Effector memory CD4-positive, alpha-beta T cell (primary cell): ENCODE data around the gene CALY.
"Not testable (repeated sequence)": the region's sequence is repeated elsewhere in the genome, so short reads cannot be mapped to it uniquely, and the experiment has no call there.

Source experiments
- DNase-seq, 3 donors: peaks; one replicate each; pipeline ENCODE4 v3.0.0-alpha.2; 2020
- H3K27ac ChIP-seq: 2 replicates; pipeline ENCODE4 v1.7.0; 2013; ENCODE audit warnings: mild to moderate bottlenecking, low read length, moderate library complexity; ENCODE audit not compliant: insufficient read depth, poor library complexity, severe bottlenecking
- H3K27me3 ChIP-seq: replicated peaks from 2 replicates; pipeline ENCODE4 v1.7.0; 2013; ENCODE audit warnings: mild to moderate bottlenecking, low read length; ENCODE audit not compliant: insufficient read depth, control insufficient read depth, poor library complexity, severe bottlenecking
- H3K36me3 ChIP-seq: 2 replicates; pipeline ENCODE4 v1.7.0; 2013; ENCODE audit warnings: mild to moderate bottlenecking, low read length, moderate library complexity; ENCODE audit not compliant: control insufficient read depth, insufficient read depth
- H3K4me1 ChIP-seq: 2 replicates; pipeline ENCODE4 v1.7.0; 2013; ENCODE audit warnings: low read length, mild to moderate bottlenecking; ENCODE audit not compliant: control insufficient read depth, insufficient read depth, poor library complexity, severe bottlenecking
- H3K4me3 ChIP-seq: 2 replicates; pipeline ENCODE4 v1.7.0; 2013; ENCODE audit warnings: low read length, low read depth, mild to moderate bottlenecking; ENCODE audit not compliant: insufficient read depth, poor library complexity, severe bottlenecking
- H3K9me3 ChIP-seq: 2 replicates; pipeline ENCODE4 v1.7.0; 2013; ENCODE audit warnings: mild to moderate bottlenecking, low read length, moderate library complexity; ENCODE audit not compliant: control insufficient read depth

CALY gene

DNA sequence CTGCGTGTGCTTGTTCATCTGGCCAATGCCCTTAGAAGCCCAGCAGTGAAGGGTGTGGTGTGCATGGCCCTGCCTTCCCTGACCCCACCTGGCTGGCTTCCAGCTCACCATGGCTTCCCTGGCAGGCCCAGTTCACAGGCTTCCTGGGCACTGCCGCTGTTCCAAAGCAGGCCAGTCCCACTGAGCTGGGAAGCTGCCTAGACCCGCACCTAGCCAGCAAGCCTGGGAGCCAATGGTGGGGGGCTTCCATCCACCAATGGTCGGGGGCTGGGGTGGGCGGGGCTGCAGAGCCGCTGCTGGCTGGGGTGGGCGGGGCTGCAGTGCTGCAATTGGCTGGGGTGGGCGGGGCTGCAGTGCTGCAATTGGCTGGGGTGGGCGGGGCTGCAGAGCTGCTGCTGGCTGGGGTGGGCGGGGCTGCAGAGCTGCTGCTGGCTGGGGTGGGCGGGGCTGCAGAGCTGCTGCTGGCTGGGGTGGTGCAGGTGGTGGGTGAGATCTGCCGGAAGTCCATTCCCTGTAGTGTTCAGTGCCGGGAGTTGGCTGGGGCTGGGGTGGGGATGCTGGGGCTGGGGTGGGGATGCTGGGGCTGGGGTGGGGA, 12.4 kb downstream of the CALY start:
- no peak overlapping the region for H3K27ac ChIP-seq
- H3K9me3 ChIP-seq, result no peaks in the 10 kb centered on the region
- H3K4me1 ChIP-seq, result peaks cover 15% of the 10 kb centered on the region
- peaks cover 35% of the 10 kb centered on the region for H3K27me3 ChIP-seq
- DNase-seq, result peak; percentile 45 to 51 (median 48)
- no peak overlapping the region for H3K4me3 ChIP-seq
- H3K36me3 ChIP-seq, result no peaks in the 10 kb centered on the region

DNA sequence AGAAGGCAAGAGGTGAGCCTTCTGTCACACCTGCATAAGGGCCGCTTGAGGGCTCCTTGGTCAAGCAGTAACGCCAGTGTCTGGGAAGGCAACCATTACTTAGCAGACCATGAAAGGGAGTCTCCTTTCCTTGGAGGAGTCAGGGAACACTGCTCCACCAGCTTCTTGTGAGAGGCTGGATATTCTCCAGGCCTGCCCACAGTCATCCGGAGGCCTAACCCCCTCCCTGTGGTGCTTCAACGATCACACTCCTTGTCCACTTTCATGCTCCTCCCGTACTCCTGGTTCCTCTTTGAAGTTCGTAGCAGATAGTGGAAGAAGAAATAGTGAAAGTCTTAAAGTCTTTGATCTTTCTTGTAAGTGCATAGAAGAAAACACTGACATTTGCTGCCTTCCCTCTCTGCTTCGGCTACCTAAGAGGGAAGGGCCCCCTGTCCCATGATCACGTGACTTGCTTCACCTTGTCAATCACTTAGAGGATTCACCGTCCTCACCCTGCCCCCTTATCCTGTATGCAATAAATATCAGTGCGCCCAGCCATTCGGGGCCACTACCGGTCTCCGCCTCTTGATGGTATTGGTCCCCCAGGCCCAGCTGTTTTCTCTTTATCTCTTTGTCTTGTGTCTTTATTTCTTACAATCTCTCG, 14.5 kb downstream of the CALY start:
- Histone ChIP-seq H3K4me1 (peaks cover 15% of the 10 kb centered on the region), H3K27me3 (peaks cover 15% of the 10 kb centered on the region)
- H3K4me3 ChIP-seq, DNase-seq, H3K27ac ChIP-seq, H3K9me3 ChIP-seq, H3K36me3 ChIP-seq: not testable (repeated sequence)

DNA sequence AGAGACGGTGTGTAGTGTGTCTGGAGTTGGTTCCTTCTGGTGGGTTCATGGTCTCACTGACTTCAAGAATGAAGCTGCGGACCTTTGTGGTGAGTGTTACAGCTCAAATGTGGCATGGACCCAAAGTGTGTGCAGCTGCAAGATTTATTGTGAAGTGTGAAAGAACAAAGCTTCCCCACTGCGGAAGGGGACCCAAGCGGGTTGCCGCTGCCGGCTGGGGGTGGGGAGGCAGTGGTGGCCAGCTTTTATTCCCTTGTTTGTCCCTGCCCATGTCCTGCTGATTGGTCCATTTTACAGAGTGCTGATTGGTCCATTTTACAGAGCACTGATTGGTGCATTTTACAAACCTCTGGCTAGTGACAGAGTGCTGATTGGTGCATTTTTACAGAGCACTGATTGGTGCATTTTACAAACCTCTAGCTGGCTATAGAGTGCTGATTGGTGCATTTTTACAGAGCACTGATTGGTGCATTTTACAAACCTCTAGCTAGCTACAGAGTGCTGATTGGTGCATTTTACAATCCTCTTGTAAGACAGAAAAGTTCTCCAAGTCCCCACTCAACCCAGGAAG, 15.8 kb downstream of the CALY start:
- H3K27me3 ChIP-seq, H3K9me3 ChIP-seq, H3K36me3 ChIP-seq, H3K27ac ChIP-seq, DNase-seq, H3K4me3 ChIP-seq: not testable (repeated sequence)
- H3K4me1 ChIP-seq, result peaks cover 11% of the 10 kb centered on the region

DNA sequence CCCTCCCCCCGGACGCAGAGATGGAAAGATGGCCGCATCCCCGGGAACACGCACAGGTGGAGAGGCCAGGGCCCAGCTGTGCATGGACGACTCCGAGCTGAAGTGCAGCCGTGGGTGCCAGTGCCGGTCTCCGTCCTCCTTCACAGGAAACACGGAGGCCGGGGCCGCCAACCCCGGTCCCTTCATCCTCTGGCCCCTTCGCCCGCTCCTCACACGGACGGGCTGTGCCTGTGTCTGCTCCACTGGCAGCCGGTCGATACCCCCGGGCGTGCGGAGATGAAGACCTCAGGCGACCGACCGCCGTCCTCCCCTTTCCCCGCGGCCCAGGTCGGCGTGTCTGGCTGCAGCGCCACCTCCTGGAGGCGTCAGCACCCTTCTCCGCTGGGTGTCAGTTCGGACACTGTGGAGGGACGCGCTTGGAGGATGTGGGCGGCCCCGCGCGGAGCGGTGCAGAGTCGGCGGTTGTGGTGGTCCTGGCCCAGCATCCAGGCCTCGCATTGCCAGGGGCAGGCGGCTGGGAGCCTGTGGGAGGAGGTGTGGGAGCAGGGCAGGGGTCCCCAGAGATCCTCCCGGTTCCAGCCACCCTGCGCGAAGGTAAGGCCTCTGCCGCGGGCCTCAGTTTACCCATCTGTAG, 18.1 kb downstream of the CALY start:
- Histone ChIP-seq H3K4me3 (peak overlapping the region; percentile 58), H3K4me1 (no peaks in the 10 kb centered on the region), H3K9me3 (no peaks in the 10 kb centered on the region), H3K27me3 (no peaks in the 10 kb centered on the region), H3K27ac (no peak overlapping the region), H3K36me3 (no peaks in the 10 kb centered on the region)
- peak; percentile 47 to 56 (median 50) for DNase-seq

DNA sequence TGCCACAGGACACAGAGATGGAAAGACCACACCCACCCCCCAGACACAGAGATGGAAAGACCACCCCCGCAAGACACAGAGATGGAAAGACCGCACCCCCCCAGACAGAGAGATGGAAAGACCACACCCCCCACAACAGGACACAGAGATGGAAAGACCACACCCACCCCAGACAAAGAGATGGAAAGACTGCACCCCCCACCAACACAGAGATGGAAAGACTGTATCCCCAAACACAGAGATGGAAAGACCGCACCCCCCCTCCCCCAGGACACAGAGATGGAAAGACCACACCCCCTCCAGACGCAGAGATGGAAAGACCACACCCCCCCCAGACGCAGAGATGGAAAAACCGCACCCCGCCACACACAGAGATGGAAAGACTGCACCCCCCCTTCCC, 20.0 kb downstream of the CALY start:
- Histone ChIP-seq H3K9me3 (no peaks in the 10 kb centered on the region), H3K4me1 (no peaks in the 10 kb centered on the region), H3K27me3 (no peaks in the 10 kb centered on the region), H3K4me3 (no peak overlapping the region), H3K36me3 (peaks cover 7% of the 10 kb centered on the region), H3K27ac (no peak overlapping the region)
- no peak for DNase-seq

DNA sequence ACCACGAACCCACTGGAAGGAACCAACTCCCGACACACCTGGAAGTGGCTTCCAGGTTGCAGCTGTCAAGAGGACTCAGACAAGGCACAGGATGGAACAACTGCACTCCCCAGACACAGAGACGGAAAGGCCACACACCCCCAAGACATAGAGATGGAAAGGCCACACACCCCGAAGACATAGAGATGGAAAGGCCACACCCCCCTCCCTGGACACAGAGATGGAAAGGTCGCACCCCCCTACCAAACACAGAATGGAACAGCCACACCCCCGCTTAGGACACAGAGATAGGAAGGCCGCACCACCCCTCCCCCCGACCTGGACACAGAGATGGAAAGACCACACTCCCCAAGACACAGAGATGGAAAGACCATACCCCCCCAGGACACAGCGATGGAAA, 20.4 kb downstream of the CALY start:
- H3K27me3 ChIP-seq, result no peaks in the 10 kb centered on the region
- H3K4me1 ChIP-seq, result no peaks in the 10 kb centered on the region
- H3K27ac ChIP-seq, result no peak overlapping the region
- H3K4me3 ChIP-seq, result no peak overlapping the region
- DNase-seq, result no peak
- no peaks in the 10 kb centered on the region for H3K9me3 ChIP-seq
- peaks cover 11% of the 10 kb centered on the region for H3K36me3 ChIP-seq

DNA sequence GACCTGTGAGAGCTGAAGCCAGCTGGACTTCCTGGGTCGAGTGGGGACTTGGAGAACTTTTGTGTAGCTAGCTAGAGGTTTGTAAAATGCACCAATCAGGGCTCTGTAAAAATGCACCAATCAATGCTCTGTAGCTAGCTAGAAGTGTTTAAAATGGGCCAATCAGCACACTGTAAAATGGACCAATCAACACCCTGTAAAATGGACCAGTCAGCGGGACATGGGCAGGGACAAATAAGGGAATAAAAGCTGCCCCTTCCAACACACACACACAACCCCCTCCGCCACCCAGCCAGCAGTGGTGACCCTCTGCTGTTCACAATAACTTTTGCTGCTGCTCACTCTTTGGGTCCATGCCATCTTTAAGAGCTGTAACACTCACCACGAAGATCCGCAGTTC, 20.8 kb downstream of the CALY start:
- peaks cover 16% of the 10 kb centered on the region for H3K36me3 ChIP-seq
- H3K4me3 ChIP-seq, result no peak overlapping the region
- no peaks in the 10 kb centered on the region for H3K4me1 ChIP-seq
- no peak overlapping the region for H3K27ac ChIP-seq
- H3K27me3 ChIP-seq, result no peaks in the 10 kb centered on the region
- DNase-seq, result no peak
- H3K9me3 ChIP-seq, result no peaks in the 10 kb centered on the region

DNA sequence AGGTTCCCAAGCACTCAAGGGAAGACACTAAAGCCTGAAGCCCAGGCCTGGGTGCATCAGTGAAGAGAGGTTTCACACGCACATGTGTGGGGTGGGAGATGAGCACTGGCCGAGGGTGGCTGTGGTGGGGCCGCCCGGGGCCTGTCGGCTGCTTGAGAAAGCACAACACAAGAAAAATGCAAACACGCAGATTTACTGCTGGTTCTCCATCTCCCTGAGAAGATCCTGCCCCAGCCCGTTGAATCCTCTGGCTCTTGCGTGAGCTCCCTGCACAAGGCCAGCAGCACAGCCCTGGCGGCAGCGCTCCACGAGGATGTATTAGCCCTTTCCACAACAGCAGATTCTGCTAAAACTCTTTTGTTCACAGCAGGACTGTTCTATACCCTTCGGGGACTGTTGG, 21.8 kb downstream of the CALY start:
- no peak overlapping the region for H3K4me3 ChIP-seq
- H3K27ac ChIP-seq, result no peak overlapping the region
- H3K27me3 ChIP-seq, result no peaks in the 10 kb centered on the region
- no peaks in the 10 kb centered on the region for H3K9me3 ChIP-seq
- H3K4me1 ChIP-seq, result no peaks in the 10 kb centered on the region
- DNase-seq, result no peak
- peaks cover 25% of the 10 kb centered on the region for H3K36me3 ChIP-seq

DNA sequence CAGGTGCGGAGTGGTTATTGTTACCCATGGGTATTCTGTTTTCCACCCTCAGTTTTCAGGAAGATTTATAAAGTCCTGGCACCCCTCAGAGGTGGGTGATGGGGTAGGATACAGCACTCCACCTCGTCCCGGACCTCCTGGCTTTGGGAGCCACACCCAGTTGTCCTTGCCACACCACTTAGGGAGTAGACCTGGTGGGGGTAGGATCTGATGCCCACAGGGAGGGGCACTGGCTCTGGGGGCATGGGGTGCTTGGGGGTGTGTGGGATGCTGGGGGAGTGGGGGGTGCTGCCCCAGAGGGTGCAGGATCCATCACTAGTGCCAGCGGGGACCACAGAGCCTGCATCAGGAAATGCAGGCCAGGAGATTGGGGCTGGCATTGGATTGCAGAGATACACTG, 23.5 kb downstream of the CALY start:
- H3K36me3 ChIP-seq, result peaks cover 27% of the 10 kb centered on the region
- H3K4me3 ChIP-seq, result no peak overlapping the region
- peaks cover 5% of the 10 kb centered on the region for H3K4me1 ChIP-seq
- no peak for DNase-seq
- H3K27ac ChIP-seq, result no peak overlapping the region
- H3K27me3 ChIP-seq, result no peaks in the 10 kb centered on the region
- no peaks in the 10 kb centered on the region for H3K9me3 ChIP-seq

DNA sequence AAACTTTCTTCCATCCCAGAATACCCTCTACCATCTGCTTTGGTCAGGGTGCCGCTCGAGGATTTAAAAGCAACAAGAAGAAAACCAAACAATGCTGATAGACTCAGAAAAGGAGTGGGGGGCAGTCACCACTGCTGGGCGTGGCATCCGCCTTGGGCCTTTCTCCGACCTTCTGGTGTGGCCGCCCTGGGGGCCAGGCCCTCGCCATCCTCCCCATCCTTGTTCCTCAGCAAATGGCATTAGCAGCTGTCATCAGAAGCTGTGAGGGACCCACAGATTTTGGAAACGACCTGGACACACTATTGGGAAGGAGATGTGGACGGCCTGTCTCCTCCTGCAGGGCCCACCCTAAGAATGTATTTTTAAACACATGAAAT, 23.9 kb downstream of the CALY start:
- DNase-seq, result no peak
- H3K4me1 ChIP-seq, result peaks cover 7% of the 10 kb centered on the region
- H3K36me3 ChIP-seq, result peaks cover 27% of the 10 kb centered on the region
- H3K4me3 ChIP-seq, result no peak overlapping the region
- H3K9me3 ChIP-seq, result no peaks in the 10 kb centered on the region
- no peak overlapping the region for H3K27ac ChIP-seq
- no peaks in the 10 kb centered on the region for H3K27me3 ChIP-seq
